ENCODE measurements around the gene HM13. TPM values are rescaled to one million over a fixed set of nuclear protein-coding genes. Genes with fewer than 3 reads are reported as not detected.
A peak's percentile ranks its signal among the peaks of the same experiment; 100 is the strongest.

HM13 gene
- total and polyA plus RNA-seq, 2 of the 13 experiments (the other 11 are each of a cell fraction or from before 2014, with no cell fraction given): 118 to 243 TPM

DNA sequence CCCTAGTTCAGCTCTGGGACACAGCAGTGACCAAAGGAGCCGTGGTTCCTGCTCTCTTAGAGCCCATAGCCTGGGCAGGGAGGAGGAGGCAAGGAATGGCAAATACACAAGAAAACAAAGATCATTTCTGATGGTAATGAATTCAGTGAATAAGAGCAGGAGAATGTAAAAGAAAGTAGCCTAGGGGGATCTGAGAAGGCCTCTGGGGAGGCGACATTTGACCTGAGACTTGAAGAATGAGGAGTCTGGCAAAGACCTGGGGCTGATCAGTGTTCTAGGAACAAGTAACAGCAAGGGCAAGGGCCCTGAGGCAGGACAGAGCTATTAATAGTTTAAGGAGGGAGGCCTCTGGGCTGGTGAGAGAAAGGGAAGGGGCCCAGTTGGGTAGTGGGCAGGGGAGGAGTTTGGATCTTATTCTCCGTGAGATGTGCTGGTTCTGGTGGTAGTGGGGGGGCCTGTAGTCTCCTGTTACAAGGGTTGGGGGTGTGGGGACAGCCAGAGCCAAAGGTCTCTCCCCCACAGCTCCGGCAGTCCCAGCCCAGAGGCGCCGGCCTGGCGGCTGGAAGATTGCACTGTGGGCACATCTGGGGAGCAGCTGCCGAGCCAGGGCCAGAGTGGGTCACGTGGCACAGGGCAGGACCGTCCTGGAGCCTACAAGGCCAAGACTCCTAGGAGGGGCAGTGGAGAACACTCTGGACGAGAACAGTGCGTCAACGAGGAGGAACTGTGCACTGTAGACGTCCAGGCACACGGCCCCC is 81.6 kb downstream of the HM13 start (continued):
- TF ChIP-seq, protein P1, sequence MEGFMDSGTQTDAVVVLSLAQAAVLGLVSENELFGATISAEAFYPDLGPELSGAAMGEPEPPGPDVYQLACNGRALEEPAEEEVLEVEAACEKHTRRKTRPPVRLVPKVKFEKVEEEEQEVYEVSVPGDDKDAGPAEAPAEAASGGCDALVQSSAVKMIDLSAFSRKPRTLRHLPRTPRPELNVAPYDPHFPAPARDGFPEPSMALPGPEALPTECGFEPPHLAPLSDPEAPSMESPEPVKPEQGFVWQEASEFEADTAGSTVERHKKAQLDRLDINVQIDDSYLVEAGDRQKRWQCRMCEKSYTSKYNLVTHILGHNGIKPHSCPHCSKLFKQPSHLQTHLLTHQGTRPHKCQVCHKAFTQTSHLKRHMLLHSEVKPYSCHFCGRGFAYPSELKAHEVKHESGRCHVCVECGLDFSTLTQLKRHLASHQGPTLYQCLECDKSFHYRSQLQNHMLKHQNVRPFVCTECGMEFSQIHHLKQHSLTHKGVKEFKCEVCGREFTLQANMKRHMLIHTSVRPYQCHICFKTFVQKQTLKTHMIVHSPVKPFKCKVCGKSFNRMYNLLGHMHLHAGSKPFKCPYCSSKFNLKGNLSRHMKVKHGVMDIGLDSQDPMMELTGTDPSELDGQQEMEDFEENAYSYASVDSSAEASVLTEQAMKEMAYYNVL (CRISPR knock-in tag; IDR thresholded peaks at IDR 0.05; ENCODE audit: borderline replicate concordance): peak; percentile 83
- TF ChIP-seq, protein P2, sequence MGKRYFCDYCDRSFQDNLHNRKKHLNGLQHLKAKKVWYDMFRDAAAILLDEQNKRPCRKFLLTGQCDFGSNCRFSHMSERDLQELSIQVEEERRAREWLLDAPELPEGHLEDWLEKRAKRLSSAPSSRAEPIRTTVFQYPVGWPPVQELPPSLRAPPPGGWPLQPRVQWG (CRISPR knock-in tag; IDR thresholded peaks at IDR 0.05; ENCODE audit: borderline replicate concordance, low read depth): no peak
- TF ChIP-seq HNF4A (CRISPR knock-in tag; IDR thresholded peaks at IDR 0.05) (peak; percentile 81), NFRKB (IDR thresholded peaks at IDR 0.05) (no peak), ZBTB1 (CRISPR knock-in tag; IDR thresholded peaks at IDR 0.05; ENCODE audit: borderline replicate concordance) (no peak), ZNF556 (CRISPR knock-in tag; IDR thresholded peaks at IDR 0.05; ENCODE audit: borderline replicate concordance) (peak; percentile 84), GTF2F1 (IDR thresholded peaks at IDR 0.05; ENCODE audit: low read length) (no peak), AHR (CRISPR knock-in tag; IDR thresholded peaks at IDR 0.05) (no peak; the same call in 1 of the 2 replicates), ZNF329 (CRISPR knock-in tag; IDR thresholded peaks at IDR 0.05; ENCODE audit: low read depth) (no peak), ZSCAN30 (CRISPR knock-in tag; IDR thresholded peaks at IDR 0.05) (no peak), HOXA3 (CRISPR knock-in tag; IDR thresholded peaks at IDR 0.05) (peak; percentile 47; the same call in 1 of the 2 replicates), NR2F2 (IDR thresholded peaks at IDR 0.05; ENCODE audit: borderline replicate concordance, low read depth) (no peak; the same call in 1 of the 2 replicates), ASH2L (IDR thresholded peaks at IDR 0.05; ENCODE audit: insufficient read length, low read depth, low read length) (no peak), ZFP36L1 (CRISPR knock-in tag; IDR thresholded peaks at IDR 0.05) (no peak; the same call in 1 of the 2 replicates)
- TF ChIP-seq, protein P3, sequence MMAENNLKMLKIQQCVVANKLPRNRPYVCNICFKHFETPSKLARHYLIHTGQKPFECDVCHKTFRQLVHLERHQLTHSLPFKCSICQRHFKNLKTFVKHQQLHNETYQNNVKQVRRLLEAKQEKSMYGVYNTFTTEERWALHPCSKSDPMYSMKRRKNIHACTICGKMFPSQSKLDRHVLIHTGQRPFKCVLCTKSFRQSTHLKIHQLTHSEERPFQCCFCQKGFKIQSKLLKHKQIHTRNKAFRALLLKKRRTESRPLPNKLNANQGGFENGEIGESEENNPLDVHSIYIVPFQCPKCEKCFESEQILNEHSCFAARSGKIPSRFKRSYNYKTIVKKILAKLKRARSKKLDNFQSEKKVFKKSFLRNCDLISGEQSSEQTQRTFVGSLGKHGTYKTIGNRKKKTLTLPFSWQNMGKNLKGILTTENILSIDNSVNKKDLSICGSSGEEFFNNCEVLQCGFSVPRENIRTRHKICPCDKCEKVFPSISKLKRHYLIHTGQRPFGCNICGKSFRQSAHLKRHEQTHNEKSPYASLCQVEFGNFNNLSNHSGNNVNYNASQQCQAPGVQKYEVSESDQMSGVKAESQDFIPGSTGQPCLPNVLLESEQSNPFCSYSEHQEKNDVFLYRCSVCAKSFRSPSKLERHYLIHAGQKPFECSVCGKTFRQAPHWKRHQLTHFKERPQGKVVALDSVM (CRISPR knock-in tag; IDR thresholded peaks at IDR 0.05): peak; percentile 12; the same call in 1 of the 2 replicates
- TF ChIP-seq, protein P4, sequence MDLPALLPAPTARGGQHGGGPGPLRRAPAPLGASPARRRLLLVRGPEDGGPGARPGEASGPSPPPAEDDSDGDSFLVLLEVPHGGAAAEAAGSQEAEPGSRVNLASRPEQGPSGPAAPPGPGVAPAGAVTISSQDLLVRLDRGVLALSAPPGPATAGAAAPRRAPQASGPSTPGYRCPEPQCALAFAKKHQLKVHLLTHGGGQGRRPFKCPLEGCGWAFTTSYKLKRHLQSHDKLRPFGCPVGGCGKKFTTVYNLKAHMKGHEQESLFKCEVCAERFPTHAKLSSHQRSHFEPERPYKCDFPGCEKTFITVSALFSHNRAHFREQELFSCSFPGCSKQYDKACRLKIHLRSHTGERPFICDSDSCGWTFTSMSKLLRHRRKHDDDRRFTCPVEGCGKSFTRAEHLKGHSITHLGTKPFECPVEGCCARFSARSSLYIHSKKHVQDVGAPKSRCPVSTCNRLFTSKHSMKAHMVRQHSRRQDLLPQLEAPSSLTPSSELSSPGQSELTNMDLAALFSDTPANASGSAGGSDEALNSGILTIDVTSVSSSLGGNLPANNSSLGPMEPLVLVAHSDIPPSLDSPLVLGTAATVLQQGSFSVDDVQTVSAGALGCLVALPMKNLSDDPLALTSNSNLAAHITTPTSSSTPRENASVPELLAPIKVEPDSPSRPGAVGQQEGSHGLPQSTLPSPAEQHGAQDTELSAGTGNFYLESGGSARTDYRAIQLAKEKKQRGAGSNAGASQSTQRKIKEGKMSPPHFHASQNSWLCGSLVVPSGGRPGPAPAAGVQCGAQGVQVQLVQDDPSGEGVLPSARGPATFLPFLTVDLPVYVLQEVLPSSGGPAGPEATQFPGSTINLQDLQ (CRISPR knock-in tag; IDR thresholded peaks at IDR 0.05): no peak
- TF ChIP-seq, protein P5, sequence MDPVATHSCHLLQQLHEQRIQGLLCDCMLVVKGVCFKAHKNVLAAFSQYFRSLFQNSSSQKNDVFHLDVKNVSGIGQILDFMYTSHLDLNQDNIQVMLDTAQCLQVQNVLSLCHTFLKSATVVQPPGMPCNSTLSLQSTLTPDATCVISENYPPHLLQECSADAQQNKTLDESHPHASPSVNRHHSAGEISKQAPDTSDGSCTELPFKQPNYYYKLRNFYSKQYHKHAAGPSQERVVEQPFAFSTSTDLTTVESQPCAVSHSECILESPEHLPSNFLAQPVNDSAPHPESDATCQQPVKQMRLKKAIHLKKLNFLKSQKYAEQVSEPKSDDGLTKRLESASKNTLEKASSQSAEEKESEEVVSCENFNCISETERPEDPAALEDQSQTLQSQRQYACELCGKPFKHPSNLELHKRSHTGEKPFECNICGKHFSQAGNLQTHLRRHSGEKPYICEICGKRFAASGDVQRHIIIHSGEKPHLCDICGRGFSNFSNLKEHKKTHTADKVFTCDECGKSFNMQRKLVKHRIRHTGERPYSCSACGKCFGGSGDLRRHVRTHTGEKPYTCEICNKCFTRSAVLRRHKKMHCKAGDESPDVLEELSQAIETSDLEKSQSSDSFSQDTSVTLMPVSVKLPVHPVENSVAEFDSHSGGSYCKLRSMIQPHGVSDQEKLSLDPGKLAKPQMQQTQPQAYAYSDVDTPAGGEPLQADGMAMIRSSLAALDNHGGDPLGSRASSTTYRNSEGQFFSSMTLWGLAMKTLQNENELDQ (CRISPR knock-in tag; IDR thresholded peaks at IDR 0.05; ENCODE audit: borderline replicate concordance): no peak

Data from HepG2 (cell line).